GM19043 (cell line): Measurements from ENCODE around the gene PTDSS2.

Source experiments
- ATAC-seq: cut with Tn5 transposase; IDR thresholded peaks from one replicate; pipeline ENCODE4 v1.9.1; 2021; ENCODE audit warnings: low read depth; ENCODE audit not compliant: unreplicated experiment

The PTDSS2 gene

GRCh38 chr11:488062-488461 is 38.0 kb downstream of the PTDSS2 start:
- no peak for ATAC-seq

DNA sequence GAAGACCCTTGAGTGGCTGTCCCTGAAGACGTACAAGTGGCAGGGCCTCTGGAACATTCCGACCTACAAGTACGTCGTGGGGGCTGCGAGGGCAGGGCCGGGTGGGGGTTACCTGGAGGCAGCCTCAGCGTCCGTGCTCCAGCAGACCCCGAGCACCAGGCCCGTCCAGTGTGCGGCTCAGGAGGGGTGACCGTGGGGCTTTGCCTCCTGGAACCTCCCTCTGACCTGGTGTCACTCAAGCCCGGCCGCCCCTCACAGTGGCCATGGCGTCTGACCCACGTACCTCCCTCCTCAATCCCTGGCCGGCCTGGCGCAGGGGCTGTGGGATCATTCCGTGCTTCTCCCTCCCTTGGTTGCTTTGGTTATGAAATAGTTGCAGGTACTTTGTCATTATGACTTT is 38.5 kb downstream of the PTDSS2 start:
- no peak for ATAC-seq

DNA sequence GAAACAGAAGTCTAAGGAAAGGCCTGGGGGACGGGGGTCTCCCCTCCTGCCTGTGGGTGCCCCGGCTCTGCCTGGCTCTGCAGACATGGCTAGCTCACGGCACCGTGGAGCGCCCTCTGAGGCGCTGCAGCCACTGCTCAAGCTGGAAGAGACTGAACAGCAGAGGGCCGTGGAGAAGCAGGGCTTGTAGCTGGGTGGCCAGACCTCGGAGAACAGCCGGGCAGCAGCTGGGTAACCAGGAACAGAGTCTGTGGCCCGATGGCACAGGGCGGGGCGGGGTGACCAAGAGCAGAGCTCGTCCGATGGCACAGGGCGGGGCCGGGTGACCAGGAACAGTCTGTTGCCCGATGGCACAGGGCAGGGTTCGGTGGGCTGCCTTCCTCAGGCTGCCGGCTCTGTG is 38.9 kb downstream of the PTDSS2 start:
- ATAC-seq, result no peak

- no peak for ATAC-seq
Measured at GRCh38 chr11:489610-490185, 39.6 kb downstream of the PTDSS2 start.

- ATAC-seq, result no peak
Measured at GRCh38 chr11:490186-490929, 40.3 kb downstream of the PTDSS2 start.

- ATAC-seq, result no peak
Measured at GRCh38 chr11:490930-491260, 40.8 kb downstream of the PTDSS2 start.

DNA sequence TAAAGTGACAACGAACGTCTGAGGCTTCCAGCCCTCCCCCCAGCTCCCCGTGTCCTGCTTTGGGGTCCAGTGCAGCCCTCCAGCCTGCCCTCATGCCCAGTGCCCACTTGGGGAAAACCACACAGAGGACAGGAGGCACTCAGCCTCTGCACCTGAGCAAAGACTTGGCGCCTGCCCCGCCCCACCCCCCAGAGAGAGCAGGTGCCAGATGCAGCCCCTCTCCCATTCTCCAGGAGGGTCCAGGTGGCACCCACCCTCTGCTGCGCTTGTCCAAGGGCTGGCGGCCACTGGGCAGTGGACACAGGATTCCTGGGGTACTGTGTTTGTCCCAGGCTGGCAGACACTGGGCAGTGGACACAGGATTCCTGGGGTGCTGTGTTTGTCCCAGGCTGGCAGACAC is 41.3 kb downstream of the PTDSS2 start:
- no peak for ATAC-seq

GRCh38 chr11:492427-493226 is 42.5 kb downstream of the PTDSS2 start:
- ATAC-seq, result no peak

DNA sequence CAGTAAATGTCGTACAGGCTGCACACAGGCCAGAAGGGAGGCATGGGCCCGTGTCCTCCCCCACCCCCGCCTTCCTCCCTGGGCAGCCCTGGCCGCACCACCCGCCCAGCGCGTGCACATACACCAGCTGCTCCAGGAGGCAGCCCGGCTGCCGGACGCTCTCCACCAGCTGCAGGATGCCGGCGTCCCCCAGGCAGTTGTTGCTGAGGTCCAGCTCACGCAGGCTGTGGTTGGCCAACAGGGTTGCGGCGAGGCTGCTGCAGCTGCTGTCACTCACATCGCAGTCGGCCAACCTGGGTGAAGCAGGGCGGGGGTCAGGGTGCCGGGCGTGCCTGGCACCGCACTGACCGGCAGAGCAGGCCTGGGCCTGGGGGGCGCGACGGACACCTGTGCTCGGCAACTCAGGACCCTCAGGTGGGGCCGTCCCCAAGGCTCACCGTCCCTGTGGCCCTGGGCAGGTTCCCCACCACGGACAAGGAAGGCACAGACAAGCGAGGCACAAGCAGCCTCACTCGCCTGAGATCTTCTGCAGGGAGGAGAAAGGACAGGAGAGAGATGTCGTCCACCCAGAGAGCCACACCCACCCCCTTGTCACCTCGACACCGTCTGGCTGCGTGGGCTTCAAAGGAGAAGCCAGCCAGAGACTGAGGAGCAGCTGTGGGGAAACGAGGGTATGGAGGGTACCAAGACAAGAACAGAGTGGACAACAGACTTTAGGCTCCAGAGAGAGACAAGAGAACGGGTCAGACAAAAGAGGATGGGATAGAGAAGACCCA is 44.9 kb downstream of the PTDSS2 start:
- no peak for ATAC-seq

- ATAC-seq, result no peak
Measured at GRCh38 chr11:495537-495931, 45.5 kb downstream of the PTDSS2 start.

DNA sequence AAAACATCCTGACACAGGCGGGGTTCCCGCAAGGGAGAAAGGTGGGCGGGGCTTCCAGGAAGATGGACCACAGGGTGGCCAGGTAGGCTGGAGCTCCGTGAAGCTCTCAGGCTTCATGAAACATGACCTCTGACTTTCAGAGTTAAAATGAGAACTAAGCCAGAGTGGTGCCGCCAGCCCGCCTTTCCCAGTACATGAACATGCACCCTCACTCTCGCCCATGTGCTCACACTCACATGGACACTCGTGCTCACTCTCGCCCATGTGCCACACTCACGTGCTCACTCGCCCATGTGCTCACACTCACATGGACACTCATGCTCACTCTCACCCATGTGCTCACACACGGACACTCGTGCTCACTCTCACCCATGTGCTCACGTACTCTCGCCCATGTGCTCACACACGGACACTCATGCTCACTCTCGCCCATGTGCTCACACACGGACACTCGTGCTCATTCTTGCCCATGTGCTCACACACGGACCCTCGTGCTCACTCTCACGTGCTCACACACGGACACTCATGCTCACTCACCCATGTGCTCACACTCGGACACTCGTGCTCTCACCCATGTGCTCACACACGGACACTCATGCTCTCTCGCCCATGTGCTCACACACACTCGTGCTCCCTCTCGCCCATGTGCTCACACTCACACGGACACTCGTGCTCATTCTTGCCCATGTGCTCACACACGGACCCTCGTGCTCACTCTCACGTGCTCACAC is 46.9 kb downstream of the PTDSS2 start:
- no peak for ATAC-seq

DNA sequence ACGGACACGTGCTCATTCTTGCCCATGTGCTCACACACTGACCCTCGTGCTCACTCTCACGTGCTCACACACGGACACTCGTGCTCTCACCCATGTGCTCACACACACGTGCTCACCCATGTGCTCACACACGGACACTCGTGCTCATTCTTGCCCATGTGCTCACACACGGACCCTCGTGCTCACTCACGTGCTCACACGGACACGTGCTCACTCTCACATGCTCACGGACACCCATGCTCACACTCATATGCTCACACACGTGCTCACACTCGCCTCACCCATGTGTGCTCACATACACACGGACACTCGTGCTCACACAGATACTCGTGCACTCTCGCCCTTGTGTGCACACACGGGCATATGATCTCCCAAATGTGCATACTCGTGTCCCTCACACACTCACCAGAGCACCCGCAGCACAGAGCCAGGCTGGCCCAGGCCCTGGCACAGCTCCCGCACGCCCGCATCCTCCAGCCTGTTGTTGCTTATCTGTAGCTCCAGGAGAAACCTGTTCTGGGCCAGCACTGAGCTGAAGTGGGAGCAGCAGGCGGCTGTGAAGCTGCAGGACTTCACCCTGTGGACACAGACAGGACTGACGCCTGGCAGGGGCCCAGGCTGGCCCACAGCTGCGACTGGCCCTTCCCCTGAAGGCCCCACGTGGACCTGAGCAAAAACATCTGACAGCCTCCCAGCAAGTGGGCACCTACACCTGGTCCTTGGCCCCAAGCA is 47.7 kb downstream of the PTDSS2 start:
- no peak for ATAC-seq

GRCh38 chr11:498297-499181 is 48.5 kb downstream of the PTDSS2 start:
- no peak for ATAC-seq

DNA sequence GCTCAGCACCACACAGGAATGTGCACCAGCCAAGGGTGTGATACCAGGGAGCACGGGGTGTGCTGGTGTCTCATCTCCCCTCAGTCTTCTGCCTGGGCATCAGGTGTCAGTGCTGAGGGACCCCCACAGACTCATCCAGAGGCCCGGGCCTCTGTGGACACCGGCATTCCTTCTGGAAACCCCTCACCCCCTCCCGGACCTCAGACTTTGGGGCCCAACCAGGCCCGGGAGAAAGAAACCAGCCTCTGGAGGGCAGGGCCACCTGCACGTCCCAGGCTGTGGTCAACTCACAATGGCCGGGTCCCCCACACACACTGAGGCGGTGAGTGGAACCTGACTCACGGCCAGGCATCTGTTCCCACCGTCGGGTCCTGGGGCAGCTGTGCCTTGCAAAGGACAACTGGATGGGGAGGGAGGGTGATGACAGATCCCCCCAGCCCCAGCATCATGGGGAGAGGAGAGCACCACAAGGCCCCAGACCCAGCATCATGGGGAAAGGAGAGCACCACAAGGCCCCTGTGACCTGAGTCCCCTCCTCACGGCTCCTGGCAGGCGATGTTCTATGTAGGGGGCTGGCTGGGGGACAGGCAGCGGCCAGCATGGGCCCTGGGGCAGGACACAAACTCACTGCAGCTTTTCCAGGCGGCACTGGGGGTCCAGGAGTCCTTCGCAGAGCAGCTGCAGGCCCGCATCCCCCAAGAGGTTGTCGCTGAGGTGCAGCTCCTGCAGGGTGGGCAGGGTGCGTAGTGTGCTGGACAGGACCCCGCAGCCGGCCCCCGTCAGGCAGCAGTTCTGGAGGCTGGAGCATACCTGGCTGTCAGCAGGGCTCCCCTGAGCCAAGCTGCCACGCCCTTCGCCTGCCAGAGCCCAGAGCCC is 49.4 kb downstream of the PTDSS2 start:
- ATAC-seq, result no peak

DNA sequence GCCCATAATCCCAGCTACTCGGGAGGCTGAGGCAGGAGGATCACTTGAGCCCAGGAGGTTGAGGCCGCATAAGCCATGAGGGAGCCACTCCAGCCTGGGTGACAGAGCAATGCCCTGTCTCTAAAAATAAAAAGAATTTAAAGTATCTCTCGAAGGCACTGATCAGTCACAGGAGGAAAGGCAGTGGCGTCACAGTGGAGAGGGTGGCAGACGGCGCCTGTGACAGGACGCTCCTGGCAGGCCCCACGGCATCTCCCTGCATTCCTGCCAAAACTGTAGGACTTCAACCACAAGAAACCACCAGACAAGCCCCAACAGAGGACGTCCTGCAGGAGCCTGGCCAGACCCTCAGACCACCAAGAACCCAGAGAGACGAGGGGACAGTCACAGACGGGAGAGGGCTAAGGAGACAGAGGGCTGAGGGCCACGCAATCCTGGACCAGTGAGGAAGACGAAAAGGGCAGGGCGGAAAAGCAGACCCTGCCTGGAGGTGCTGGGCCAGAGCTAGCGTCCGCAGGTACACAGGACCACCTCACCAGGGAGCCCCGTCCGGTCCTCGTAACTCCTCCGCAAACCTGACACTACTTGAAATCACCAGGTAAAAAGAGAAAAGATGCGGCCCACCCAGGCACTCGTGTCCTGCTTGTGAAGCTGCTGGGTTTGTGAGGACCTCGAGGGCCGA is 51.1 kb downstream of the PTDSS2 start:
- ATAC-seq, result no peak

DNA sequence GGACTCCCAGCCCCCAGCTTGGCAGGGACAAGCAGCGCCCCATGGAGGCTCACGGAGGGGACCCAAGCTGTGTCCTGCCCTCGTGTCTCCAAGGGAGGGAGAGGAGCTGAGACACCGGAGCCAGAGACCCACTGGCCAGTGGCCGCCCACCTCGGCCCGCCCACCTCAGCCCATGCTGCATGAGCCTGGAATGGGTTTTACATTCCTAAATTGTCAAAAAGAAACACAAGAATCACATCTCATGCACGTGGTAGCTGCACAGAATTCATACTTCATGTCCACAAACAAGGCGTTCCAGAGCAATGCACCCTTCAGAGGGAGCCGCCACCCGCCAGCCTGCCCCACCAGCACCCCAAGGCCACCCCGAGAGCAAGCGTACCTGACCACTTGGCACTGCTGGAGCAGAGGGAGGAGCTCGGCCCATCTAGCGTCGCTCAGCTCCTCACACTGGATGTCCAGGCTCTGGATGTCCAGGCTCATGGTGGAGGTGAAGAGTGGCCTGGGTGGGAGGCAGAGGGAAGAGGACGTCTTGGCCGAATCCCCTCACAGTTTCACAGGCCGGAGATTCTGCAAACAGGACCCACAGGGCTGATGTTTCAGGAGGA is 51.7 kb downstream of the PTDSS2 start:
- no peak for ATAC-seq
